RWPE1 (cell line): Measurements from ENCODE around the gene OR10A4.
"Not testable (repeated sequence)": the region's sequence is repeated elsewhere in the genome, so short reads cannot be mapped to it uniquely, and the experiment has no call there.

Source experiments
- CTCF ChIA-PET: fragments of 350-600 bp; sonication (Branson Sonifier 250); formaldehyde crosslinking; extraction: SDS; loops from one replicate; lab custom pipeline; 2021; lab: Yijun Ruan, JAX
- POLR2A ChIA-PET: fragments of 400-600 bp; formaldehyde crosslinking; extraction: SDS; loops from one replicate; lab custom pipeline; 2020; ENCODE audit warnings: antibody characterized with exemption; ENCODE audit not compliant: low non-redundant PET; lab: Yijun Ruan, JAX
- DNase-seq: peaks from one replicate; pipeline ENCODE4 v3.0.0; 2012; ENCODE audit warnings: low spot score
- H3K27ac ChIP-seq: fragments of 450-650 bp; 2 replicates; pipeline ENCODE4 v1.5.1; 2017
- TF ChIP-seq, protein P1 (sequence below): fragments of 450-650 bp; conservative IDR thresholded peaks from 2 replicates; pipeline ENCODE4 v1.5.1; 2017; ENCODE audit warnings: low read depth, mild to moderate bottlenecking

OR10A4 gene

DNA sequence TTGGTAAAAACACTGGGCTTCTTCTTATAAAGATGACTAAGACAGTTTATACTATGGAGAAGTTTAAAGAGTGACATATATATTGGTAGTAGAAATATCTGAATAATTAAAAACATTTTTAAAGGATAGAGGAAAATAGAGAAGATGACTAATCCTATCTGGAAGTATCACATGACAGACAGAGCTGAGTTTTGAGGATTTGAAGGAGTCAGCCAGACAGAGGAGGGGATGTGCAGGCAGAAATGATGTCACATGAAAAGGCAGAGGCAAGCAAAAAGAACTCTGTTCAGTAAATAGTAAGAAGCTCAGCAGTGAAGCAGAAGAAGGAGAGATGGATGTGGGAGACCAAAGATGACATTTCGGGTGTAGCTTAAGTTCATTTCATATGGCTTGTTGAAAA, 12.0 kb upstream of the OR10A4 start:
- H3K27ac ChIP-seq = no peak overlapping the region
- DNase-seq = no peak
- POLR2A ChIA-PET = no interaction called here
- CTCF ChIA-PET = interaction anchor here (0.6 to 0.7 kb wide), 3 partner anchors 9 to 855 kb away, joined by 3 to 4 read pairs (median 3); no protein-coding TSS in a partner anchor
- TF ChIP-seq, protein P1, sequence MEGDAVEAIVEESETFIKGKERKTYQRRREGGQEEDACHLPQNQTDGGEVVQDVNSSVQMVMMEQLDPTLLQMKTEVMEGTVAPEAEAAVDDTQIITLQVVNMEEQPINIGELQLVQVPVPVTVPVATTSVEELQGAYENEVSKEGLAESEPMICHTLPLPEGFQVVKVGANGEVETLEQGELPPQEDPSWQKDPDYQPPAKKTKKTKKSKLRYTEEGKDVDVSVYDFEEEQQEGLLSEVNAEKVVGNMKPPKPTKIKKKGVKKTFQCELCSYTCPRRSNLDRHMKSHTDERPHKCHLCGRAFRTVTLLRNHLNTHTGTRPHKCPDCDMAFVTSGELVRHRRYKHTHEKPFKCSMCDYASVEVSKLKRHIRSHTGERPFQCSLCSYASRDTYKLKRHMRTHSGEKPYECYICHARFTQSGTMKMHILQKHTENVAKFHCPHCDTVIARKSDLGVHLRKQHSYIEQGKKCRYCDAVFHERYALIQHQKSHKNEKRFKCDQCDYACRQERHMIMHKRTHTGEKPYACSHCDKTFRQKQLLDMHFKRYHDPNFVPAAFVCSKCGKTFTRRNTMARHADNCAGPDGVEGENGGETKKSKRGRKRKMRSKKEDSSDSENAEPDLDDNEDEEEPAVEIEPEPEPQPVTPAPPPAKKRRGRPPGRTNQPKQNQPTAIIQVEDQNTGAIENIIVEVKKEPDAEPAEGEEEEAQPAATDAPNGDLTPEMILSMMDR = no peak

DNA sequence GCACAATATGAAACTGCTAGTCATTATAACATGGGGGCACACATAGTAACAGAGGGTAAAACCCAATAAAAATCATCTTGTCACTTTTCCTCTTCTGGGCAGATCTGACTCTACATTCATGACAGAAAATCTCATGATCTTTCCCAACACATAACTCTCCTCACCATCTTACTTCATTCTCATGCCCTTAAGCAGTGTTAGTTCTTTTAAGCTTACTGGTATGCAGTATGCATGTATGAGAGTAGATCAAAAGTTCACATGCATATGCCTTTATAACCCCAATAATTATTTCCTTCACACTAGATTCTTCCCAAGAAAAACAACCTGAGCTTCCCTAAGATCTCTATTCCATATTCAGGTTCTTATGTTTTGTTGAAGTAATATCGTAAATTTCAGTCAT, 5.1 kb upstream of the OR10A4 start:
- H3K27ac ChIP-seq = no peak overlapping the region
- DNase-seq = no peak
- CTCF ChIA-PET = no interaction called here
- POLR2A ChIA-PET = no interaction called here
- TF ChIP-seq, protein P1 = no peak

DNA sequence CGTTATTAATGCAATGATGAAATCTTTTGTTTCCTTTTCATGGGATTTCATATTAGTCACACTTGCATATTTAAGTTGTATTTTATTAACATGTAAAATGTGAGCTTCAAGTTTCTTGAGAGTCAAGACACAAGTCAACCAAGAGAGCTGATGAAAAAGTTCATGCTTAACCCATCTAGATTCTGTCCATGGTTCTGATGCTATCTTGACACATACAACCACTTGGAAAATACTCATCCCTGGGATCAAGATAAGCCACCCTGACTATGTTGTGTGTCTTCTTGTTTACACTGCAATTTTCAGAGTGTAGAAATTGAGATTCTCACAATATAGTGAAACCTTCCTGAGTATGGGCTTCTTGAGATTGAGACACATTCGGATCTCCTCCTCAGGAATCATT, 664 bp upstream of the OR10A4 start:
- TF ChIP-seq, protein P1 = no peak
- no peak for DNase-seq
- CTCF ChIA-PET = no interaction called here
- H3K27ac ChIP-seq = no peak overlapping the region
- POLR2A ChIA-PET = no interaction called here

DNA sequence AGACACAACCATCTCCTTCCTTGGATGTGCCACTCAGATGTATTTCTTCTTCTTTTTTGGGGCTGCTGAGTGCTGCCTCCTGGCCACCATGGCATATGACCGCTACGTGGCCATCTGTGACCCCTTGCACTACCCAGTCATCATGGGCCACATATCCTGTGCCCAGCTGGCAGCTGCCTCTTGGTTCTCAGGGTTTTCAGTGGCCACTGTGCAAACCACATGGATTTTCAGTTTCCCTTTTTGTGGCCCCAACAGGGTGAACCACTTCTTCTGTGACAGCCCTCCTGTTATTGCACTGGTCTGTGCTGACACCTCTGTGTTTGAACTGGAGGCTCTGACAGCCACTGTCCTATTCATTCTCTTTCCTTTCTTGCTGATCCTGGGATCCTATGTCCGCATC, 489 bp downstream of the OR10A4 start:
- POLR2A ChIA-PET = no interaction called here
- no peak for DNase-seq
- CTCF ChIA-PET = no interaction called here
- TF ChIP-seq, protein P1 = no peak
- no peak overlapping the region for H3K27ac ChIP-seq

DNA sequence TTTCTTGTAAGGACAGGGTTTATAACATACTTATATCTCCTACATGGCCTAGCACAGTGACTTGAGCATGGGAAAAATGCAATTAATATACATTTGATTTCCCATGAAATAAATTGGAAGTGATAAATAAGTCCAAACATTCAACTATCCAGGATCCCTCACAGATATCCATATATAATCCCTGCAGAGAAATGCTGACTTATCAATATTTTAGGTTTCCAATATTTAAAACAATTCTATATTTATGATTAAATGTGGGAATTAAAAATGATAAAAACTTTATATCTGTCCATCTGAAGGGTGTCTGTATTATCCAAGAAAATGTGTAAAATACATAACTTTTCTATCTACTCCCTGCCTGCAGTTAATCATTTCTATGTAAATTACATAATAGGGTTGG, 6.3 kb downstream of the OR10A4 start:
- TF ChIP-seq, protein P1 = no peak
- ChIA-PET CTCF (no interaction called here), POLR2A (no interaction called here)
- H3K27ac ChIP-seq = no peak overlapping the region
- no peak for DNase-seq

DNA sequence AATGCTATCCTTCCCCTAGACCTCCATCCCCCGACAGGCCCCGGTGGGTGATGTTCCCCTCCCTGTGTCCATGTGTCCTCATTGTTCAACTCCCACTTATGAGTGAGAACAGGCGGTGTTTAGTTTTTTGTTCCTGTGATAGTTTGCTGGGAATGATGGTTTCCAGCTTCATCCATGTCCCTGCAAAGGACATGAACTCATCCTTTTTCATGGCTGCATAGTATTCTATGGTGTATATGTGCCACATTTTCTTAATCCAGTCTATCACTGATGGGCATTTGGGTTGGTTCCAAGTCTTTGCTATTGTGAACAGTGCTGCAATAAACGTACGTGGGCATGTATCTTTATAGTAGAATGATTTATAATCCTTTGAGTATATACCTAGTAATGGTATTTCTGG, 11.3 kb downstream of the OR10A4 start:
- DNase-seq, H3K27ac ChIP-seq, POLR2A ChIA-PET, CTCF ChIA-PET: not testable (repeated sequence)

DNA sequence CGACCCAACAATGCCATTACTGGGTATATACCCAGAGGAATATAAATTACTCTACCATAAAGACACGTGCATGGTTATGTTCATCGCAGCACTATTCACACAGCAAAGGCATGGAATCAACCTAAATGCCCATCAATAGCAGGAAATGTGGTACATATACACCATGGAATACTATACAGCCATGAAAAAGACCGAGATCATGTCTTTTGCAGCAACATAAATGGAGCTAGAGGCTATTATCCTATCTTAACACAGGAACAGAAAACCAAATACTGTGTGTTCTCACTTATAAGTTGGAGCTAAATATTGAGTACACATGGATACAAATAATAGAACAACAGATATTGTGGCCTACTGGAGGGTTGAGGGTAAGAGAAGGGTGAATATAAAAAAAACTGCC, 12.4 kb downstream of the OR10A4 start:
- CTCF ChIA-PET = no interaction called here
- TF ChIP-seq, protein P1 = no peak

More for the DNA sequence above, 12.4 kb downstream of the OR10A4 start:
- no peak for DNase-seq
- no peak overlapping the region for H3K27ac ChIP-seq
- POLR2A ChIA-PET = no interaction called here
